ENCODE data around the gene CYP24A1. TPM values are rescaled to one million over a fixed set of nuclear protein-coding genes. Genes with fewer than 3 reads are reported as not detected.

Gene CYP24A1
- total and polyA plus RNA-seq, 5 donors = not detected

DNA sequence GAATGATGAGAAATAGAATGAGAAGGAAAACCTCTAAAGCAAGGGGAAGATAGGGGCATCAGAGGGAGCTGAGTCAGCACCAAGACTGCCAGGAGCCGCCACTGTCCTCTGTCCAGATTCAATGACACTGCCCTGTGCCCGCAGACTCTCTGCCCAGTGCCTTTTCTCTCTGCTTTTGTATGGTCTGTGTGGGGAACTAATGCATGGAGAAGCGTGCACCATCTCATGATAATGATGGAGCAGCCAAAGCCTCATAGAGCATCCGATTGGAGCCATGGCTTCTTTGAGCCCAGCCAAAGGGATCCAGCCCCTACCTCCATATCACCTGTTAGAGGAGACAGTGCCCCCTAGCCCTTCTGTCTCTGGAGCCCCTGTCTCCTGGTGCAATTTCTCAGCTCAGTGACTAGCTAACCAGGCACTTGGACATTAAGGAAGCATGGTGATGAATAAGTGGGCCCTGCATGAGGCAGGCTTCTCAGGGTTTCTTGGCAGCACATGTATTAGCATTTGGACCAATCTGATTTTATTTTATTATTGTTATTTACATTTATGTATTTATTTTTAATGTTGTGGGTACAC is 27.6 kb upstream of the CYP24A1 start:
- H3K4me3 ChIP-seq (ENCODE audit: low read length) = no peak overlapping the region
- no peaks in the 10 kb centered on the region for H3K27me3 ChIP-seq (ENCODE audit: control insufficient read depth, insufficient read depth)
- ATAC-seq = no peak
- WGBS = 70% methylated on average over 4 of the region's 4 CpGs
- no peak for DNase-seq
- H3K4me1 ChIP-seq (ENCODE audit: control insufficient read depth, insufficient read depth, low read length) = no peaks in the 10 kb centered on the region
- intact Hi-C loops (cut with DNase I) = loop anchor here in 1 of 4 donors (2.0 to 10.0 kb wide), 2 partner anchors 105 to 627 kb away; no protein-coding TSS in a partner anchor
- no peaks in the 10 kb centered on the region for H3K9me3 ChIP-seq (ENCODE audit: control insufficient read depth, low read length)
- no peak overlapping the region for H3K27ac ChIP-seq (ENCODE audit: low read length)

DNA sequence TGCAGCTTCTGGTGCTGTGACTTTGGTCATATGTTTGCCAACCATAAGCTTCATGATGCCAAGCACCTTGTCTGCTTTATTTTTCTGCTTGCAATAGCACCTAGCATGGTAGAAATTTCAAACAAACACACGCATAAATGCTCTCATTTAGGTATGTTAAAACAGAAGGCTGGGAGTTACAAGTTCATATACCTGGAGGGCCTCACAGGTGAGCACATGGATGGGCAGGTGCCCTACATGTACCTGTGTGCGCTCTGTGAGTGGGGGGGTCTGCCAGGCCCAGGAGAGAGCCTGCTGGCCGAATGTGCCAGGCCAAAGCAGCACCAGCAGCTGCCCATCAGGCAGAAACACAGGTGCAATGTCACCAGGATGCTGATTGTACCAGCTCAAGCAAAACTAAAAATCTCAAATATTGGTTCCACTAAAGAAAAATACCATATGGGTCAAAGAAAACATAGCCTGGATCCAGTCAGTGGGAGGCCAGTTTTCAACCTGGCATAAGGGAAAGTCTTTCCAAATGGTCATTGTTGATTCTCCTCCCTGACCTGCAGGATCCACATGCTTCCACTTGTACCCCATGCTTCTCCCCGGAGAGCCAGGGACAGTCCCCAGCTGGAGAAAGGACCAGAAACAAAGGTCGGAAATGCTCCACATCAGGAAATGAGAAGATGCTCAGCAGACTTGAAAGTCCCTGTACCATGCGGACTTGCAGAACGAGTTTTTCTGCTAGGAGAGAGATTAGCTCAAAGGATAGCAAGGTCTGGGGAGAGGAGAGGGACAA is 26.9 kb upstream of the CYP24A1 start:
- ATAC-seq (no peak), DNase-seq (no peak)
- H3K27ac ChIP-seq (ENCODE audit: low read length) = no peak overlapping the region
- H3K4me3 ChIP-seq (ENCODE audit: low read length) = no peak overlapping the region
- H3K4me1 ChIP-seq (ENCODE audit: control insufficient read depth, insufficient read depth, low read length) = no peaks in the 10 kb centered on the region
- 54% methylated on average over 7 of the region's 7 CpGs for WGBS
- H3K9me3 ChIP-seq (ENCODE audit: control insufficient read depth, low read length) = no peaks in the 10 kb centered on the region
- no peaks in the 10 kb centered on the region for H3K27me3 ChIP-seq (ENCODE audit: control insufficient read depth, insufficient read depth)
- intact Hi-C loops (cut with DNase I) = loop anchor here in 1 of 4 donors (2.0 to 10.0 kb wide), 2 partner anchors 104 to 626 kb away; no protein-coding TSS in a partner anchor

DNA sequence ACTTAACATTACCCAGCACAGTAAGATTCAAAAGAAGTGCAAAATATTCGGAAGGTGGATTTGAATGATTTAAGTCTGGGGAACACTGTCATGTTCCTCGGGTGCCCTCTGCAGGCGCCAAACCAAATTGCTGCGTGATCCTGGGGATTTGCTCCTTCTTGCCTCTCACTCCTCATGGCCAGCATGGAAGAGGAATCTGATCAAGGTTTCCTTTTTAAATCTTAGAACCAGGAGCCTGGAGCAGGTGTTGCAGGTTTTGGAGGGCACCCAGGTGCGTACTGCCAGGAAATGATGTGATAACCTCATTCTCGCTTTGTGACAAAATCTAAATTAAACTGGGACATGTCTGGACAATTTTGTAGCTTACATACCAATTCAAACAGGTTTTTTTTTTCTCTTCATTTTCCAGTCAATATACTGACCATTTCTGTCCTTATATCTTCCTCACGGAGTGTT is 26.0 kb upstream of the CYP24A1 start:
- Histone ChIP-seq H3K4me3 (ENCODE audit: low read length) (no peak overlapping the region), H3K9me3 (ENCODE audit: control insufficient read depth, low read length) (no peaks in the 10 kb centered on the region), H3K27ac (ENCODE audit: low read length) (no peak overlapping the region), H3K27me3 (ENCODE audit: control insufficient read depth, insufficient read depth) (no peaks in the 10 kb centered on the region), H3K4me1 (ENCODE audit: control insufficient read depth, insufficient read depth, low read length) (no peaks in the 10 kb centered on the region)
- ATAC-seq = peak; percentile 55 to 69
- DNase-seq = peak; percentile 53 to 88 (median 87)
- WGBS = 13% methylated on average over 7 of the region's 7 CpGs
- intact Hi-C loops (cut with DNase I) = loop anchor here in 3 of 4 donors (2.0 to 10.0 kb wide), 4 partner anchors 102 to 625 kb away; no protein-coding TSS in a partner anchor

DNA sequence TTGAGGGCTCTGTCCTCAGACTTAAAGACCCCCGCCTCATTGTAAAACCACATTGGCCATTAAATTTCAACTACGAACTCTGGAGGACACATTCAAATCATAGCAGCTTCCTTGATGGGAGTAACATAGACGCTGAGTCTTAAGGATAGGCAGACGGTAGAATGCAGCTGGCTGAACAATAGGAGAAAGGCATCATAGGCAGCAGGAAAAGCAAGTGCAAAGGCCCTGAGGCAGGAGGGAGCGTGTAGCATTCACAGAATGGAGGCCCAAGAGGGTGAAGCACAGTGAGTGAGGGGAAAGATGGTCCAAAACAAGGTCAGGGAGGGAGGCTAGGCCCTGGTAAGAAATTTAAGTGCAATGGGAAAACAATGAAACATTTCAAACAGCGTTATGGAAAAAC is 25.5 kb upstream of the CYP24A1 start:
- WGBS = 73% methylated on average over 6 of the region's 6 CpGs
- intact Hi-C loops (cut with DNase I) = loop anchor here in 2 of 4 donors (5.0 kb wide), 2 partner anchors 102 to 622 kb away; no protein-coding TSS in a partner anchor
- ATAC-seq = no peak

DNA sequence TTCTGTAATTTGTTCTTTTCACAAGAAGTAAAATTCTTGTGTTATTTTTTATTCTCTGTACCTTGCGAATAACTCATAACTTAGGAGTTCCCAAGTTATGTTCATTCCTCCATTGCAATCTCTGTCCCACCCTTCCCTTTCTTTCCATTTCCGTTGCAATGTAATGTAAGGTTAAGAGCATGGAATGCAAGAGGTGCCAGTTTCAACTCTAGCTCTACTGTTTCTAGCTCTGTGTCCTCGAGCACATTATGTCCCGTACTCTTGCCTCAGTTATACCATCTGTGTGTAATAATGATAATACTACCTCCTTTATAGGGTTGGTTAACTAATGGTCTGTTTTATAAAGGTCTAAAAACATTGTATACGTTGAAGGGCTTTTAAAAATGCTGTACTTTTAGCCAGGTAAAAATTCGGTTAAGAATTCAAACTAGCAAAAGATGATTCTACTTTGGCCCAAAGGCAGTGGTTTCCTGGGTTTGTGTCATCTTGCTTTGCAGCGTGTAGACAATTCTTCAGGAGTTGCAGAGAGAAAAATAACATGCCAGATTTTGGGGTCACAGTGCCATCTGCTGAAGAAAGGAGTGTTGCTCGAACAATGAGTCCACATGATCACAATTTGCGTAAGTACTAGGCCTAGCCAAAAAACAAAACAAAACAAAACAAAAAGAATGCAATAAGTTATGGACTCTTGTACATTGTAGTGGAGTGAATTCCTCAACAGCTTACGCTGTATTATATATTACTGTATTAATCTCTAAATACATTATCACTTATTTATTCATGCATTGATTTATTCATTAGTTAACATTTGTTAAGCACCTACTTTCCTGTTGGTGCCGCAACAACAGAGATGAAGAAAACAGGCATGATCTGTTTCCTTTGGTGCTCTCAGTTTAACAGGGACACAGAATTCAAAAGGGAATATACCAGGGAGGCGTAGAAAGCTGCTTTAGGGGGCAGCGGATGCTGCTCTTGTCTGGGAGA is 24.1 kb upstream of the CYP24A1 start:
- Histone ChIP-seq H3K4me1 (ENCODE audit: control insufficient read depth, insufficient read depth, low read length) (no peaks in the 10 kb centered on the region), H3K4me3 (ENCODE audit: low read length) (no peak overlapping the region), H3K27ac (ENCODE audit: low read length) (no peak overlapping the region), H3K9me3 (ENCODE audit: control insufficient read depth, low read length) (no peaks in the 10 kb centered on the region), H3K27me3 (ENCODE audit: control insufficient read depth, insufficient read depth) (no peaks in the 10 kb centered on the region)
- WGBS = 74% methylated on average over 13 of the region's 13 CpGs
- intact Hi-C loops (cut with DNase I) = loop anchor here in 2 of 4 donors (5.0 kb wide), 2 partner anchors 101 to 621 kb away; no protein-coding TSS in a partner anchor
- ATAC-seq = no peak
- no peak for DNase-seq

More for the DNA sequence above, 25.5 kb upstream of the CYP24A1 start:
- H3K4me1 ChIP-seq (ENCODE audit: control insufficient read depth, insufficient read depth, low read length) = no peaks in the 10 kb centered on the region
- no peak overlapping the region for H3K4me3 ChIP-seq (ENCODE audit: low read length)
- DNase-seq = no peak
- no peaks in the 10 kb centered on the region for H3K27me3 ChIP-seq (ENCODE audit: control insufficient read depth, insufficient read depth)
- no peaks in the 10 kb centered on the region for H3K9me3 ChIP-seq (ENCODE audit: control insufficient read depth, low read length)
- H3K27ac ChIP-seq (ENCODE audit: low read length) = no peak overlapping the region

DNA sequence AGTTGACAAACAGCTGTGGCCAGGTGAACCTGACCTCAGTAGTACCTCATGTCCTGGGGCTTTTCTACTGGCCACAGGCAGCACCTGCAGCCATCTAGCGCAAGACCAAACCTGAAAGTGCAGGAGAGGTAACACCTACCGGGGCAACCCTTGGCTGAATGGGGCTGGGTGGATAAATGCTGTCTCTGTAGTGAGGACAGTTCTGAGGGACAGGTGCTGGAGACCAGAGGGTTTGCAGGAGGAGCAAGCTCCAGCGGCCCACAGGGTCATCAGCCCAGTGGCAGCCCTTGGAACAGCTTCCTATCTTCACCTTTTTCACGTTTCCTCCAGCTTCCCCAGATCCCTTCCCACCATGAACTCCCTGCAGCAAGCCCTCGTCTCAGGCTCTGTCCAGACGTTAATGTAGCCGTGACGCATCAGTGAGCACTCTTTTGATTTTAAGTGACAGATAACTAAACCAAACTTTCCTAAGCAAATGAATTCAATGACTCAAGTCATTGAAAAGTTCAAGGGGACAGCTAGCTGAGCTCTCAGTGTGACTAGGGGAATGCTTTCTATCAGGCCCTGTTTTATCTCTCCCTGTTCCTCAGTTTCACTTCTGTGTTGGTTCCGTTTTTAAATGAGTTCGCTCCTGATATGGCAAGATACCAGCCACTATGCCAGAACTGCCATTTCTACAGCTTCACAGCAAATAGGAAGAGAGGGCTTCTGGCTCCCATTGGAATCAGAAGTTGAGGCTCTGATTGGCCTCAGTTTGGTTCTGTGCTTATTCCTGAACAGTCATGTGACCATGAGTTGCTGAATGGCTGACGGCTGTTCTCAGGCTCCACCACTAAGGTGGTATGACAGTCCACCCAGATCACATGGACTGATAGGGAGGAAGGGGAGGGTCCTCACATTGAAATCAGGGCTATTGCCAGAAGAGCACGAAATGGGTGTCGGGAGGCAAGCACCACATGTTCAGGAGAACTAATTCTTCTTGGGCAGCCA is 22.0 kb upstream of the CYP24A1 start:
- intact Hi-C loops (cut with DNase I) = loop anchor here in 2 of 4 donors (5.0 kb wide), 2 partner anchors 98 to 618 kb away; no protein-coding TSS in a partner anchor
- 70% methylated on average over 13 of the region's 13 CpGs for WGBS
- Histone ChIP-seq H3K27ac (ENCODE audit: low read length) (no peak overlapping the region), H3K4me1 (ENCODE audit: control insufficient read depth, insufficient read depth, low read length) (no peaks in the 10 kb centered on the region), H3K4me3 (ENCODE audit: low read length) (no peak overlapping the region), H3K9me3 (ENCODE audit: control insufficient read depth, low read length) (no peaks in the 10 kb centered on the region), H3K27me3 (ENCODE audit: control insufficient read depth, insufficient read depth) (no peaks in the 10 kb centered on the region)
- DNase-seq (no peak), ATAC-seq (no peak)

DNA sequence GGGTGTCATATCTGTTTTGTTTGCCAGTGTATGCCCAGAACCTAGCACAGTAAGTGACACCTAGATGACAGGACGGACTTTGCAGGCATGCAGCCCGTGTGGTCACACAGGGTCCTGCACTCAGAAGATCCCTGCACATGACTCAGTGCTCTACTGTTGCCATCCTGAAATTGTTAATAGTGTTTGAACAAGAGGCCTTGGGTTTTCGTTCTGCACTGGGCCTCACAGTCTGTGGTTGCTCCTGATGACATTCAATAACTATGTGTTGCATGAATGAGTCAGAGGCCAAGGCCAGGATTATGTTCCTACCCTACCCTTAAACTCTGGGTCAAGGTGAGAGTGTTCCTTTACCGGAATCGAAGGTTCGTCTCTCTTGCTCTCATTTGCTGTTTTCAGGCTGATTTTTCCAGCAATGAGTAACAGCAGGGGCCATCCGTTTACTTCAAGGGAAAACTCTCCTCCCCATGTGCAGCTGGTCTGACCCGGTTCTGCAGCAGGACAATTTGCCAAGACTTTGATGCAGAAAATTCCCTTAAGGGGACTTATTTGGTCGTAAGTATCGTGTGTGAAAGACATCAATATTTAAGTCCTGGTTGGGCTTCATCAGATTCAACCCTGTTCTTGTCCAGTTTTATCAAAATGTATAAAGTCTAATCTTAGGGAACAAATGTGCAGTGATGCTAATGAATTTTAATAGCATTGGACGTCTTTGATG is 21.1 kb upstream of the CYP24A1 start:
- Histone ChIP-seq H3K4me1 (ENCODE audit: control insufficient read depth, insufficient read depth, low read length) (no peaks in the 10 kb centered on the region), H3K9me3 (ENCODE audit: control insufficient read depth, low read length) (no peaks in the 10 kb centered on the region), H3K4me3 (ENCODE audit: low read length) (no peak overlapping the region), H3K27ac (ENCODE audit: low read length) (no peak overlapping the region), H3K27me3 (ENCODE audit: control insufficient read depth, insufficient read depth) (no peaks in the 10 kb centered on the region)
- intact Hi-C loops (cut with DNase I) = loop anchor here in 2 of 4 donors (5.0 kb wide), 2 partner anchors 98 to 618 kb away; no protein-coding TSS in a partner anchor
- ATAC-seq = no peak
- WGBS = 64% methylated on average over 11 of the region's 11 CpGs
- DNase-seq = no peak

DNA sequence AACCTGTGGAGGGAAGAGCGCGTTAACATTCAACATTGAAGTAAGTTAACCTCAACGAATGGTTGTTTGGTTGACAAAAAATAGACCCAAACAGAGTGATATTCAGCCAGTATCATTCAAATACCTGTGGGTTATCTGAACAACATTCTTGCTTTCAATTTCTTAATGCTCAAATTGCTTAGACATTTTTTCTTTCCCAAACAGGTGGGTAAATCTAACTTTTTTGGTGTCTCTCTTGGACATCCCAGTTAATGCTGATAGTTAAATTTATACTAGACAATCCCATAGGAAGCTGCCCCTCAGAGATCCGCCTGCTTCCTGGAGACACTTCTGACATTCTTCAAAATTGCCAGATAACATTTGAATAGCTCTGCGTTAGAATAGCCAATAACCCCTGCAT is 20.0 kb upstream of the CYP24A1 start:
- 64% methylated on average over 5 of the region's 5 CpGs for WGBS
- Histone ChIP-seq H3K9me3 (ENCODE audit: control insufficient read depth, low read length) (no peaks in the 10 kb centered on the region), H3K4me1 (ENCODE audit: control insufficient read depth, insufficient read depth, low read length) (no peaks in the 10 kb centered on the region), H3K4me3 (ENCODE audit: low read length) (no peak overlapping the region), H3K27me3 (ENCODE audit: control insufficient read depth, insufficient read depth) (no peaks in the 10 kb centered on the region), H3K27ac (ENCODE audit: low read length) (no peak overlapping the region)
- ATAC-seq = no peak
- intact Hi-C loops (cut with DNase I) = no loop called here
- no peak for DNase-seq

DNA sequence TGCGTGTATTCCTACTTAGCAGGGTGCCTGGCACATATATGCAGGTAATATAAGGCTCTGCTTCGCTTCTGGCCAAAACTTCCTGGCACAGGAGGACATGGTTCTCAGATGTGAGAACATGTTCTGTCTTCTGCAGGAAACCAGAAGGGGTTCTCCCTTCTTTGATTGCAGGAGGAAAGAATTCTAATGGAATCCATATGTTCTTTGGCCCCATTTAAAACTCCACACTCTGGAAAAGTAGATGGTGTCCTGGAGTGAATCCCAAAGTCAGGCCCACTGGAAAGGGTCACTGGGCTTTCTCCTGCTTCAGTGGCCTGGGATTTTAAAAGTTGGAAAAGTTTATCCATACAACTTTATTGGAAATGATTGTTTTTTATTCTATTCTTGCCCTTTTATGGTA is 16.4 kb upstream of the CYP24A1 start:
- intact Hi-C loops (cut with DNase I) = no loop called here
- DNase-seq (no peak), ATAC-seq (no peak)
- H3K27ac ChIP-seq (ENCODE audit: low read length) = no peak overlapping the region
- no peak overlapping the region for H3K4me3 ChIP-seq (ENCODE audit: low read length)
- H3K27me3 ChIP-seq (ENCODE audit: control insufficient read depth, insufficient read depth) = no peaks in the 10 kb centered on the region
- H3K4me1 ChIP-seq (ENCODE audit: control insufficient read depth, insufficient read depth, low read length) = no peaks in the 10 kb centered on the region
- H3K9me3 ChIP-seq (ENCODE audit: control insufficient read depth, low read length) = no peaks in the 10 kb centered on the region
- 92% methylated on average over 2 of the region's 2 CpGs for WGBS

Data from right cardiac atrium (tissue), 5 donors.